SH-SY5Y (cell line): ENCODE results near the gene RNF123.

ENCODE experiments used
- GATA2 ChIP-seq: IDR thresholded peaks from 2 replicates; pipeline ENCODE4 v1.6.1; 2011; ENCODE audit warnings: mild to moderate bottlenecking, low read depth, low read length
- GATA3 ChIP-seq: IDR thresholded peaks from 2 replicates; pipeline ENCODE4 v1.6.1; 2011; ENCODE audit warnings: low read depth, mild to moderate bottlenecking, low read length, moderate library complexity

The RNF123 gene

GRCh38 chr3:49738067-49738713 is 48.8 kb downstream of the RNF123 start:
- no peak for TF ChIP-seq GATA2
- TF ChIP-seq GATA3 = no peak

DNA sequence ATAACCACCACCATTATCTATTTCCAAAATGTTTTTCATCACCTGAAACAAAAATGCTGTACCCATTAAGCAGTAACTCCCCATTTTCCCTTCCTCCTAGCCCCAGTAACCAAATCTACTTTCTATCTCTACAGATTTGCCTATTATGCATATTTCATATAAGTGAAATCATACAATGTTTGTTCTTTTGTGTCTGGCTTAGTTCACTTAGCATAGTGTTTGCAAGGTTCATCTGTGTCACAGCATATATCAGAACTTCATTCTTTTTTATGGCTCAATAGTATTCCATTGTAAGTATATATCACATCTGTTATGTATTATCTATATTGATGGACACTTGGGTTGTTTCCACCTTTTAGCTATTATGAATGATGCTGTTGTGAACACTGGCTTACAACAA is 51.1 kb downstream of the RNF123 start:
- no peak for TF ChIP-seq GATA2
- TF ChIP-seq GATA3 = no peak

GRCh38 chr3:49745986-49746385 is 56.6 kb downstream of the RNF123 start:
- TF ChIP-seq GATA2 (no peak), GATA3 (no peak)

DNA sequence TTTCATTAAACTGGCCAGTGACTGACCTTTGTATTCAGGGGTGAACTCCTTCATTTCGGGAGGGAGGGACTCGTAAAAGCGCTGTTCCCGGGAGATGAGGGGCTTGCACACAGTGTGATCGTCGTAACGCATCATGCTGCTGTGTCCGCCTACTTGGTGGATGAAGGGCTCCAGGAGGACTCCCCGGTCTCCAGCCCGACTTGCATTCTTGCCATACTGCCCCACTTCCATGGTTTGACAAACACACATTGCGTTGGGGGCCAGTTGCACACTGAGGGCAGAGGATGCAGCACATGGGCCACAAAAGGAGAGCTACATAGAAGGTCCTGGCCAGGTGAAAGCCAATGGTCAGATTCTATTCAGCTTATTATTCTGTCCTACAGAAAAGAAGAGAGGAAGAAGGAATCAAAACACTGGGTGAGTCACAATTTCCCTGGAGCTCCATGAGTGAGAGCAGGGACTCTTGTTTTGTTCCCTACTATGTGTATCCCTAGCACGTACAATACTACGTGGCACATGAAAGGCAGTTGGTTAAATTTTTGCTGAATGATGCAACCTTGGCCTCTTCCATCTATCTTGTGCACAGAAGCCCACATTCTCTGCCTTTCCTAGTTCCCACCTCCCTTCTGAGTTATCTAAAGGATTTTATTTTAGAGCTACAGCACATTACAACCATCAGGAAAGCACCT is 58.6 kb downstream of the RNF123 start:
- TF ChIP-seq GATA3 (no peak), GATA2 (no peak)

DNA sequence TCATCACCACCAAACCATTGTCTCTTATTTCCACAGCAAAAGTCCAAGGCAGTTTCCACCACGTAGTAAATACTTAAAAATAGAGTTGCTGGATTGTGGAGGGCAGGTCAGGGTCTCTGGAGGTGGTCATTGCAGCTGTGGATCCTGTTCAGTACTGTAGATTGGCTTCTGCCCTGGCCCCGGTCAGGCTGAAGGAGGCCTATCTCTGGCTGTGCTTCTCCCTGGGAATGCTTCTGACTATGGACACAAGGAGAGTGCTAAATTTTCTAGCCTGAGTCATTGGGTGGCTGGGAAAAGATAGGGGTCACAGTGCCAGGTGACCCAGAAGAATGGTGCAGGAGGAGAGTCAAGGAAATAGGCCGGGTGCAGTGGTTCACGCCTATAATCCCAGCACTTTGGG is 60.7 kb downstream of the RNF123 start:
- no peak for TF ChIP-seq GATA3
- no peak for TF ChIP-seq GATA2

GRCh38 chr3:49751501-49751900 is 62.1 kb downstream of the RNF123 start:
- TF ChIP-seq GATA2 = no peak
- no peak for TF ChIP-seq GATA3

GRCh38 chr3:49754536-49754935 is 65.2 kb downstream of the RNF123 start:
- TF ChIP-seq GATA3 (no peak), GATA2 (no peak)

DNA sequence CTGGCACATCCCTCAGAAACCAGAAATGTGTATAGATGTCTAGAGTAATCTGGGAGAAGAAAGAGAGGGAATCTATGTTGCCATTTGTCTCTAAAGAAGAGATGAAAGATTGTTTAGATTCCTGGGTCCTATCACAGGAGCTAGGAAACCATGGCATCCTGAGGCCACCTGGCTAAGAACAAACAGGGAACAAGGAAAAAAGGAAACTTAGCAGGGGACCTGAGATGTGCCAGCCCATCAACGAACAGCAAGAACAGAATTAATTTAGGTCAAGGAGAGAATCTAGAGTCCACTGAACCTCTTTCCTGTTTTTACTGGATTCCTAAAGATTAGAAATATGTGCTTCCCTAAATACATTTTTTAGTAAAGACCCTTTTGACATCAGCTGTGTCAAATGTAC is 66.7 kb downstream of the RNF123 start:
- TF ChIP-seq GATA3 (no peak), GATA2 (no peak)

DNA sequence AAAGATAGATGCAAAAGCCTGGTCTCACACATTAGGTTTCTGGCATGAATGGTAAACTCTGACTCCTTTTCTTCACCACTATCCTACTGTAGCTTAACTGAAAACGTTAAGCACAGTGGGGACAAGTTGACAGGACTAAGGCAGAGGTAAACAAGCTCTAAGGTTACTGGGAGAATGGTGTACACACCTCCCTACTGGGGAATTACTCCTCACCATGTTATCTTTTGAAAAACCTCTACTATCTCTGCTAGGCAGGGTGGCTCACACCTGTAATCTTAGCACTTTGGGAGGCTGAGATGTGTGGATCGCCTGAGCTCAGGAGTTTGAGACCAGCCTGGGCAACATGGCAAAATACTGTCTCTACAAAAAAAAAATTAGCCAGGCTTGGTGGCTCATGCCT is 67.8 kb downstream of the RNF123 start:
- TF ChIP-seq GATA2 = no peak
- TF ChIP-seq GATA3 = no peak

DNA sequence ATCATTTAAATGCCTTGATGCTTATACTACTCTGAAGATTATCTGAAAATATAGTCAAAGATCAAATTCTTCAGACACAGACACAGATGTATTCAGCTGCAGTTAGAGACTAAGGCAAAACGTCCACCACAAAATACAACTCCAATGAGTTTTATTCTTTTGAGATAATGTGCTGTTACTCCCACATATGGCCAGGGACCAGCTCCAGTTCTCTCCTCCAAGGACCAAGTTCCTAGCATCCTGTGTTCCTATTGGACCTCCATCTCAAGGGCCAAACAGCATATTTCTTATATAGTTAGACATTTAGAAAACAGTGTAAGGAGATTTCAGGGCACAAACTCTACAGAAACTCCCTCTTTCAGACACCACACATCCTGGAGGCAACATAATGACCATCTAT is 69.9 kb downstream of the RNF123 start:
- no peak for TF ChIP-seq GATA2
- no peak for TF ChIP-seq GATA3

GRCh38 chr3:49761661-49762060 is 72.3 kb downstream of the RNF123 start:
- TF ChIP-seq GATA3 = no peak
- TF ChIP-seq GATA2 = no peak

GRCh38 chr3:49763981-49764380 is 74.6 kb downstream of the RNF123 start:
- no peak for TF ChIP-seq GATA3
- TF ChIP-seq GATA2 = no peak

GRCh38 chr3:49769286-49769915 is 80.0 kb downstream of the RNF123 start:
- no peak for TF ChIP-seq GATA2
- no peak for TF ChIP-seq GATA3

DNA sequence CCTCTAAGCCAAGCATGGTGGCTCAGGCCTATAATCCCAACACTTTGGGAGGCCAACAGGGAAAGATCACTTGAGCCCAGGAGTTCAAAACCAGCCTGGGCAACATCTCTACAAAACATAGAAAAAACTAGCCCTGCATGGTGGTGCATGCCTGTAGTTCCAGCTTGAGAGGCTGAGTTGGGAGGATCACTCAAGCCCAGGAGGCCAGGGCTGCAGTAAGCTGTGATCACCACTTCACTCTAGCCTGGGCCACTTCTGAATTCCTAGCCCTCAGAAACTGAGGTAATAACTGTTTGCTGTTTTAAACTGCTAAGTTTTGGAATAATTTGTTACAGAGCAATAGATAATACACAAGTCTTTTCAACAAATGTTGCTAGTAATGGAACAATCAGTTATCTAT is 80.6 kb downstream of the RNF123 start:
- TF ChIP-seq GATA2 (no peak), GATA3 (no peak)
